ENCODE results near the gene CD163L1.

The CD163L1 gene

GRCh38 chr12:7395950-7396349 is 48.0 kb downstream of the CD163L1 start:
- TF ChIP-seq EZH2 (IDR thresholded peaks at IDR 0.05; ENCODE audit: borderline replicate concordance, low read depth, low read length, severe bottlenecking) = no peak
- TF ChIP-seq, protein P1, sequence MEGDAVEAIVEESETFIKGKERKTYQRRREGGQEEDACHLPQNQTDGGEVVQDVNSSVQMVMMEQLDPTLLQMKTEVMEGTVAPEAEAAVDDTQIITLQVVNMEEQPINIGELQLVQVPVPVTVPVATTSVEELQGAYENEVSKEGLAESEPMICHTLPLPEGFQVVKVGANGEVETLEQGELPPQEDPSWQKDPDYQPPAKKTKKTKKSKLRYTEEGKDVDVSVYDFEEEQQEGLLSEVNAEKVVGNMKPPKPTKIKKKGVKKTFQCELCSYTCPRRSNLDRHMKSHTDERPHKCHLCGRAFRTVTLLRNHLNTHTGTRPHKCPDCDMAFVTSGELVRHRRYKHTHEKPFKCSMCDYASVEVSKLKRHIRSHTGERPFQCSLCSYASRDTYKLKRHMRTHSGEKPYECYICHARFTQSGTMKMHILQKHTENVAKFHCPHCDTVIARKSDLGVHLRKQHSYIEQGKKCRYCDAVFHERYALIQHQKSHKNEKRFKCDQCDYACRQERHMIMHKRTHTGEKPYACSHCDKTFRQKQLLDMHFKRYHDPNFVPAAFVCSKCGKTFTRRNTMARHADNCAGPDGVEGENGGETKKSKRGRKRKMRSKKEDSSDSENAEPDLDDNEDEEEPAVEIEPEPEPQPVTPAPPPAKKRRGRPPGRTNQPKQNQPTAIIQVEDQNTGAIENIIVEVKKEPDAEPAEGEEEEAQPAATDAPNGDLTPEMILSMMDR (IDR thresholded peaks at IDR 0.05; ENCODE audit: borderline replicate concordance, extremely low read depth, low read length, poor library complexity, severe bottlenecking) = no peak
- no peaks in the 10 kb centered on the region for H3K36me3 ChIP-seq (ENCODE audit: insufficient read depth, low read length)
- no peak for ATAC-seq (ENCODE audit: insufficient read depth, low read depth)
- no peak overlapping the region for H2AFZ ChIP-seq (ENCODE audit: low read depth, low read length)
- H3K9ac ChIP-seq (ENCODE audit: low read depth, low read length) = no peak overlapping the region
- H3K27ac ChIP-seq (ENCODE audit: low read length) = no peak overlapping the region
- H3K4me3 ChIP-seq (ENCODE audit: low read depth in 1 of 2, low read length in 2 of 2) = no peak overlapping the region
- H3K9me3 ChIP-seq (ENCODE audit: insufficient read depth, low read length, severe bottlenecking) = no peaks in the 10 kb centered on the region
- H4K20me1 ChIP-seq (ENCODE audit: insufficient read depth, low read length) = no peaks in the 10 kb centered on the region
- no peaks in the 10 kb centered on the region for H3K79me2 ChIP-seq (ENCODE audit: insufficient read depth, low read length)
- H3K4me1 ChIP-seq (ENCODE audit: insufficient read depth, low read length) = no peaks in the 10 kb centered on the region
- H3K4me2 ChIP-seq (ENCODE audit: insufficient read depth, low read length) = no peak overlapping the region
- peaks cover 2% of the 10 kb centered on the region for H3K27me3 ChIP-seq (ENCODE audit: insufficient read depth, low read length, poor library complexity)
- no peak for DNase-seq

DNA sequence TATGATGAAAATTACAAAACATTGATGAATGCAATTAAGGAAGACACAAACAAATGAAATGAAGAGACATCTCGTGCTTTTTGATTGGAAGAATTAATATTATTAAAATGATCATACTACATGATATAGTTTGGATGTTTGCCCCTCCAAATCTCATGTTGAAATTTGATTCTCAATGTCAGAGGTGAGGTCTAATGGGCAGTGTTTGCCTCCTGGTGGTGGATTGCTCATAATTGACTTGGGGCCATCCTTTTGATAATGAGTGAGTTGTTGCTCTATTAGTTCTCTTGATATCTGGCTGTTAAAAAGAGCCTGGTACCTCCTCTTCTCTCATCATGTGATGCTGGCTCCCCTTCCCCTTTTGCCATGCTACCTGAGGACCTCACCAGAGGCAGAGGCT is 56.7 kb downstream of the CD163L1 start:
- ATAC-seq (ENCODE audit: insufficient read depth, low read depth) (no peak), DNase-seq (no peak)
- no peak overlapping the region for H3K4me2 ChIP-seq (ENCODE audit: insufficient read depth, low read length)
- H2AFZ ChIP-seq (ENCODE audit: low read depth, low read length) = no peak overlapping the region
- no peaks in the 10 kb centered on the region for H4K20me1 ChIP-seq (ENCODE audit: insufficient read depth, low read length)
- H3K79me2 ChIP-seq (ENCODE audit: insufficient read depth, low read length) = no peaks in the 10 kb centered on the region
- H3K36me3 ChIP-seq (ENCODE audit: insufficient read depth, low read length) = no peaks in the 10 kb centered on the region
- H3K27me3 ChIP-seq (ENCODE audit: insufficient read depth, low read length, poor library complexity) = no peaks in the 10 kb centered on the region
- no peak overlapping the region for H3K27ac ChIP-seq (ENCODE audit: low read length)
- TF ChIP-seq, protein P1 (IDR thresholded peaks at IDR 0.05; ENCODE audit: borderline replicate concordance, extremely low read depth, low read length, poor library complexity, severe bottlenecking) = peak; percentile 9
- no peak for TF ChIP-seq EZH2 (IDR thresholded peaks at IDR 0.05; ENCODE audit: borderline replicate concordance, low read depth, low read length, severe bottlenecking)
- no peaks in the 10 kb centered on the region for H3K4me1 ChIP-seq (ENCODE audit: insufficient read depth, low read length)
- no peak overlapping the region for H3K9ac ChIP-seq (ENCODE audit: low read depth, low read length)
- no peaks in the 10 kb centered on the region for H3K9me3 ChIP-seq (ENCODE audit: insufficient read depth, low read length, severe bottlenecking)
- no peak overlapping the region for H3K4me3 ChIP-seq (ENCODE audit: low read depth in 1 of 2, low read length in 2 of 2)

DNA sequence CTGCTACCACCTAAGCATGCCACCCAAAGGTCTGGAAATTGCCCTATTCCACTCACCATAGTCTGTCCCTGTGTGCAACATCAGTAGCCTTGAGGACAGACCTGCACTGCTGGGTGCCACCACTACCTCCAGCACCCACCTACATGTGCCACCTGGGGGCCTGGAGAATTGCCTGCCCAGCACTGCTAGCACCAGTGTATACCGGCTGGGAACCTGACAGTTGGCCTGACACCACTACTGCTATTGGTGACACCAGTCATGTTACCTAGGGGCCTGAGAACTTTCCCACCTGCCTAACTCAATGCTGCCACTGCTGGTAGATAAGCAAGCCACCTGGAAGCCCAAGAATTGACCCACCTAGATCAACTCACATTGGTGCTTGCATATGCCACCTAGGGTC is 60.8 kb downstream of the CD163L1 start:
- ATAC-seq (ENCODE audit: insufficient read depth, low read depth) = no peak
- H3K9me3 ChIP-seq (ENCODE audit: insufficient read depth, low read length, severe bottlenecking) = no peaks in the 10 kb centered on the region
- TF ChIP-seq, protein P1 (IDR thresholded peaks at IDR 0.05; ENCODE audit: borderline replicate concordance, extremely low read depth, low read length, poor library complexity, severe bottlenecking) = no peak
- no peak for TF ChIP-seq EZH2 (IDR thresholded peaks at IDR 0.05; ENCODE audit: borderline replicate concordance, low read depth, low read length, severe bottlenecking)
- no peak for DNase-seq
- no peaks in the 10 kb centered on the region for H3K4me1 ChIP-seq (ENCODE audit: insufficient read depth, low read length)
- H3K27me3 ChIP-seq (ENCODE audit: insufficient read depth, low read length, poor library complexity) = peaks cover 5% of the 10 kb centered on the region
- no peak overlapping the region for H3K4me3 ChIP-seq (ENCODE audit: low read depth in 1 of 2, low read length in 2 of 2)
- no peaks in the 10 kb centered on the region for H3K36me3 ChIP-seq (ENCODE audit: insufficient read depth, low read length)
- no peak overlapping the region for H3K9ac ChIP-seq (ENCODE audit: low read depth, low read length)
- no peaks in the 10 kb centered on the region for H3K79me2 ChIP-seq (ENCODE audit: insufficient read depth, low read length)
- no peak overlapping the region for H3K27ac ChIP-seq (ENCODE audit: low read length)
- no peak overlapping the region for H3K4me2 ChIP-seq (ENCODE audit: insufficient read depth, low read length)
- H2AFZ ChIP-seq (ENCODE audit: low read depth, low read length) = no peak overlapping the region
- H4K20me1 ChIP-seq (ENCODE audit: insufficient read depth, low read length) = no peaks in the 10 kb centered on the region

- H2AFZ ChIP-seq (ENCODE audit: low read depth, low read length) = no peak overlapping the region
- TF ChIP-seq, protein P1 (IDR thresholded peaks at IDR 0.05; ENCODE audit: borderline replicate concordance, extremely low read depth, low read length, poor library complexity, severe bottlenecking) = no peak
- TF ChIP-seq EZH2 (IDR thresholded peaks at IDR 0.05; ENCODE audit: borderline replicate concordance, low read depth, low read length, severe bottlenecking) = no peak
- ATAC-seq (ENCODE audit: insufficient read depth, low read depth) (no peak), DNase-seq (no peak)
- peaks cover 10% of the 10 kb centered on the region for H3K27me3 ChIP-seq (ENCODE audit: insufficient read depth, low read length, poor library complexity)
- H3K4me1 ChIP-seq (ENCODE audit: insufficient read depth, low read length) = no peaks in the 10 kb centered on the region
- H3K36me3 ChIP-seq (ENCODE audit: insufficient read depth, low read length) = no peaks in the 10 kb centered on the region
- H4K20me1 ChIP-seq (ENCODE audit: insufficient read depth, low read length) = no peaks in the 10 kb centered on the region
- H3K9me3 ChIP-seq (ENCODE audit: insufficient read depth, low read length, severe bottlenecking) = no peaks in the 10 kb centered on the region
- H3K4me3 ChIP-seq (ENCODE audit: low read depth in 1 of 2, low read length in 2 of 2) = no peak overlapping the region
- no peaks in the 10 kb centered on the region for H3K79me2 ChIP-seq (ENCODE audit: insufficient read depth, low read length)
- no peak overlapping the region for H3K4me2 ChIP-seq (ENCODE audit: insufficient read depth, low read length)
- no peak overlapping the region for H3K9ac ChIP-seq (ENCODE audit: low read depth, low read length)
- H3K27ac ChIP-seq (ENCODE audit: low read length) = no peak overlapping the region
Measured at GRCh38 chr12:7376196-7376595, 67.8 kb downstream of the CD163L1 start.

All from DND-41 (cell line).